Measurements from ENCODE around the gene SDHD. TPM values are rescaled to one million over a fixed set of nuclear protein-coding genes. Genes with fewer than 3 reads are reported as not detected.

Gene SDHD
- total RNA-seq, 1 experiment from 2014 or later, result 98.9 TPM

GRCh38 chr11:112103446-112103845 lies 16.8 kb downstream of the SDHD start:
- no peaks in the 10 kb centered on the region for H3K4me1 Mint-ChIP-seq
- no peak overlapping the region for H3K4me3 Mint-ChIP-seq
- ChIA-PET CTCF (no interaction called here), POLR2A (no interaction called here)
- TF ChIP-seq IRF1 (CRISPR knock-in tag; IDR thresholded peaks at IDR 0.05), result no peak
- no peak for TF ChIP-seq ZNF121 (CRISPR knock-in tag; IDR thresholded peaks at IDR 0.05)
- no peak for TF ChIP-seq USF2 (CRISPR knock-in tag; IDR thresholded peaks at IDR 0.05)
- no peak for TF ChIP-seq ATF1 (CRISPR knock-in tag; IDR thresholded peaks at IDR 0.05)
- no peak overlapping the region for H3K27ac Mint-ChIP-seq
- ATAC-seq, result no peak
- H3K27me3 Mint-ChIP-seq (ENCODE audit: low read depth), result no peaks in the 10 kb centered on the region
- no peaks in the 10 kb centered on the region for H3K36me3 Mint-ChIP-seq
- DNase-seq (ENCODE audit: low spot score), result no peak
- H3K9me3 Mint-ChIP-seq, result no peaks in the 10 kb centered on the region

GRCh38 chr11:112106070-112106469 lies 19.4 kb downstream of the SDHD start:
- TF ChIP-seq FOXK1 (CRISPR knock-in tag; IDR thresholded peaks at IDR 0.05) (no peak), CREB1 (CRISPR knock-in tag; IDR thresholded peaks at IDR 0.05) (no peak), ELF4 (CRISPR knock-in tag; IDR thresholded peaks at IDR 0.05; ENCODE audit: low read depth) (no peak), TP53 (CRISPR knock-in tag; IDR thresholded peaks at IDR 0.05) (no peak), JUN (CRISPR knock-in tag; IDR thresholded peaks at IDR 0.05) (no peak)

GRCh38 chr11:112113539-112114457 lies 27.1 kb downstream of the SDHD start:
- no peaks in the 10 kb centered on the region for H3K36me3 Mint-ChIP-seq
- ATAC-seq, result peak; percentile 78
- H3K4me1 Mint-ChIP-seq, result no peaks in the 10 kb centered on the region
- H3K27ac Mint-ChIP-seq, result no peak overlapping the region
- CTCF ChIA-PET, result interaction anchor here (0.6 to 4.0 kb wide), 23 partner anchors 9 to 892 kb away, joined by 3 to 29 read pairs (median 5); partner anchors contain the start of genes BCO2, IL18, SDHD and TIMM8B
- TF ChIP-seq CREB1 (CRISPR knock-in tag; IDR thresholded peaks at IDR 0.05) (no peak), ZSCAN18 (CRISPR knock-in tag; IDR thresholded peaks at IDR 0.05) (no peak), ZNF396 (CRISPR knock-in tag; IDR thresholded peaks at IDR 0.05; ENCODE audit: borderline replicate concordance) (no peak), CTCF (IDR thresholded peaks at IDR 0.05) (peak; percentile 45; the same call in 1 of the 2 replicates)
- no peak for DNase-seq (ENCODE audit: low spot score)
- no peaks in the 10 kb centered on the region for H3K27me3 Mint-ChIP-seq (ENCODE audit: low read depth)
- no peak overlapping the region for H3K4me3 Mint-ChIP-seq
- peaks cover 6% of the 10 kb centered on the region; the same call in 1 of the 2 replicates for H3K9me3 Mint-ChIP-seq
- POLR2A ChIA-PET, result interaction anchor here (0.6 kb wide), 1 partner anchor 9 kb away, joined by 3 read pairs; no protein-coding TSS in a partner anchor

More at GRCh38 chr11:112106070-112106469, 19.4 kb downstream of the SDHD start:
- Mint-ChIP-seq H3K9me3 (peaks cover 6% of the 10 kb centered on the region; the same call in 1 of the 2 replicates), H3K4me3 (no peak overlapping the region), H3K27ac (no peak overlapping the region), H3K36me3 (no peaks in the 10 kb centered on the region), H3K4me1 (no peaks in the 10 kb centered on the region), H3K27me3 (ENCODE audit: low read depth) (no peaks in the 10 kb centered on the region)
- ChIA-PET CTCF (no interaction called here), POLR2A (no interaction called here)
- DNase-seq (ENCODE audit: low spot score) (no peak), ATAC-seq (no peak)

- Mint-ChIP-seq H3K4me1 (no peaks in the 10 kb centered on the region), H3K27ac (no peak overlapping the region), H3K36me3 (no peaks in the 10 kb centered on the region), H3K27me3 (ENCODE audit: low read depth) (no peaks in the 10 kb centered on the region), H3K9me3 (peaks cover 6% of the 10 kb centered on the region; the same call in 1 of the 2 replicates), H3K4me3 (no peak overlapping the region)
- ATAC-seq (no peak), DNase-seq (ENCODE audit: low spot score) (no peak)
- CTCF ChIA-PET, result interaction anchor here (0.8 to 4.0 kb wide), 12 partner anchors 8 to 166 kb away, joined by 3 to 29 read pairs (median 5); partner anchors contain the start of genes BCO2, IL18, SDHD and TIMM8B
- POLR2A ChIA-PET, result no interaction called here
- TF ChIP-seq AR (CRISPR knock-in tag; IDR thresholded peaks at IDR 0.05), result no peak
- no peak for TF ChIP-seq ZNF232 (CRISPR knock-in tag; IDR thresholded peaks at IDR 0.05)
- TF ChIP-seq ZNF671 (CRISPR knock-in tag; IDR thresholded peaks at IDR 0.05), result no peak
- no peak for TF ChIP-seq USF1 (CRISPR knock-in tag; IDR thresholded peaks at IDR 0.05)
- TF ChIP-seq HMGXB4 (CRISPR knock-in tag; IDR thresholded peaks at IDR 0.05), result no peak
Observed at GRCh38 chr11:112114460-112114859, 27.8 kb downstream of the SDHD start.
